Measurements from ENCODE around the gene FGF12. TPM values are rescaled to one million over a fixed set of nuclear protein-coding genes. Genes with fewer than 3 reads are reported as not detected.

Gene FGF12
- total RNA-seq, 1 experiment from 2014 or later = 0.51 TPM

DNA sequence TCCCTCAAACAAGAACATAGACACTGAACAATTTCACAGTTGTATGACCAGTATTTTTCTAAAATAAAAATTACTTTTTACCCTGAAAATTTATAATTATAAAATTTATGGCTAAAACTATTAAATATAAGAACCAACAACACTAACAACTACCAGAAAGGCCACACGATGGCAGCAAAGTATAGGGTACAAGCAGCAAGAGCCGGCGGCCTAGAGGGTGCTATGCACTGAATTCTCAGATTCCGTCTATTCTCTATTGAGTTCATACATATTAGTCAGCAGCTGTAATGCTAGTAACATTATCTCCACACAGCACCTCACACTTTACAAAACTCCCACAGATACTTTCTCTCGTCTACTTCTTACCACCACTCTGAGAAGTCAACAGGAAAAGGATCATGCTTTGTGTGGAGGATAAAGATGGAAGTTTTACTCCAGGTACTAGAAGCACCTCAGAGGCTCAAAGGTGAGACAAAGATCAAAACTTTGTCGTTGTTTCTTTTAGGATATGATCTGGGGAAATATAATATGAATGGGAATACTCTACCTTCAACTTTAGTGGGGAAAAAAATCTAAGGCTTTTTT is 160.5 kb downstream of the FGF12 start:
- in situ Hi-C loops (cut with HindIII; ENCODE audit: low pct_unique_long_range_greater_than_20kb, low sequenced_read_pairs) = no loop called here

DNA sequence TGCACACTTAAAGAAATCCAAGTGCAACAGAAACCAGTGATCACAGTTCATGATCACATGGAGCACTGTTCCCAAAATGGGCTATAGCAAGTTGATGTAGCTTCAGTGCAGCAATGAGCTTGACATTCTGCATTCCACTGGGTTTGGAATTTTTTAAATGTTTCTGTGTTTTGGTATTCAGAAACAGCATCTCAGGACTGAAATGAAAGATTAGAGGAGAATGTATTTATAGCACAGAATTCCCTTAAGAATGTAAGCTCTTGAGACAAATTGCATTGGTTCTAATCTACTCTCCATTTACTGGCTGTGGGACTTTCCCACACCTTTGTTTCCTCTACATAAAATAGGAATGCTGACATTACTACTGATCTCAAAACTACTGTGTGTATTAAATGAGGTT is 162.7 kb downstream of the FGF12 start:
- Histone ChIP-seq H3K27me3 (ENCODE audit: control insufficient read depth, insufficient read depth, low read length) (no peaks in the 10 kb centered on the region), H3K27ac (ENCODE audit: low read length) (no peak overlapping the region), H3K4me1 (ENCODE audit: control insufficient read depth, insufficient read depth, low read length) (no peaks in the 10 kb centered on the region), H3K9me3 (ENCODE audit: control insufficient read depth, insufficient read depth, low read depth, low read length) (no peaks in the 10 kb centered on the region), H3K36me3 (ENCODE audit: control insufficient read depth, insufficient read depth, low read length) (no peaks in the 10 kb centered on the region), H3K4me3 (ENCODE audit: low read depth in 2 of 2, low read length in 2 of 2) (no peak overlapping the region)
- BruUV-seq (replicated peaks) = no TSS peak
- in situ Hi-C loops (cut with HindIII; ENCODE audit: low pct_unique_long_range_greater_than_20kb, low sequenced_read_pairs) (no loop called here), intact Hi-C loops (cut with micrococcal nuclease; ENCODE audit: unreplicated experiment) (loop anchor here (5.0 kb wide), 1 partner anchor 1008 kb away; no protein-coding TSS in a partner anchor)
- ATAC-seq (no peak), DNase-seq (ENCODE audit: low read depth, low spot score) (no peak)
- CTCF ChIA-PET = no interaction called here
- POLR2A ChIA-PET = no interaction called here
- TF ChIP-seq, protein P1, sequence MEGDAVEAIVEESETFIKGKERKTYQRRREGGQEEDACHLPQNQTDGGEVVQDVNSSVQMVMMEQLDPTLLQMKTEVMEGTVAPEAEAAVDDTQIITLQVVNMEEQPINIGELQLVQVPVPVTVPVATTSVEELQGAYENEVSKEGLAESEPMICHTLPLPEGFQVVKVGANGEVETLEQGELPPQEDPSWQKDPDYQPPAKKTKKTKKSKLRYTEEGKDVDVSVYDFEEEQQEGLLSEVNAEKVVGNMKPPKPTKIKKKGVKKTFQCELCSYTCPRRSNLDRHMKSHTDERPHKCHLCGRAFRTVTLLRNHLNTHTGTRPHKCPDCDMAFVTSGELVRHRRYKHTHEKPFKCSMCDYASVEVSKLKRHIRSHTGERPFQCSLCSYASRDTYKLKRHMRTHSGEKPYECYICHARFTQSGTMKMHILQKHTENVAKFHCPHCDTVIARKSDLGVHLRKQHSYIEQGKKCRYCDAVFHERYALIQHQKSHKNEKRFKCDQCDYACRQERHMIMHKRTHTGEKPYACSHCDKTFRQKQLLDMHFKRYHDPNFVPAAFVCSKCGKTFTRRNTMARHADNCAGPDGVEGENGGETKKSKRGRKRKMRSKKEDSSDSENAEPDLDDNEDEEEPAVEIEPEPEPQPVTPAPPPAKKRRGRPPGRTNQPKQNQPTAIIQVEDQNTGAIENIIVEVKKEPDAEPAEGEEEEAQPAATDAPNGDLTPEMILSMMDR (IDR thresholded peaks at IDR 0.05) = no peak
- TF ChIP-seq SIN3A (IDR thresholded peaks at IDR 0.05; ENCODE audit: borderline replicate concordance, insufficient read depth, low read depth, low read length) = no peak
- no peak for TF ChIP-seq POLR2AphosphoS5 (IDR thresholded peaks at IDR 0.05; ENCODE audit: low read depth, low read length)
- TF ChIP-seq, protein P2, sequence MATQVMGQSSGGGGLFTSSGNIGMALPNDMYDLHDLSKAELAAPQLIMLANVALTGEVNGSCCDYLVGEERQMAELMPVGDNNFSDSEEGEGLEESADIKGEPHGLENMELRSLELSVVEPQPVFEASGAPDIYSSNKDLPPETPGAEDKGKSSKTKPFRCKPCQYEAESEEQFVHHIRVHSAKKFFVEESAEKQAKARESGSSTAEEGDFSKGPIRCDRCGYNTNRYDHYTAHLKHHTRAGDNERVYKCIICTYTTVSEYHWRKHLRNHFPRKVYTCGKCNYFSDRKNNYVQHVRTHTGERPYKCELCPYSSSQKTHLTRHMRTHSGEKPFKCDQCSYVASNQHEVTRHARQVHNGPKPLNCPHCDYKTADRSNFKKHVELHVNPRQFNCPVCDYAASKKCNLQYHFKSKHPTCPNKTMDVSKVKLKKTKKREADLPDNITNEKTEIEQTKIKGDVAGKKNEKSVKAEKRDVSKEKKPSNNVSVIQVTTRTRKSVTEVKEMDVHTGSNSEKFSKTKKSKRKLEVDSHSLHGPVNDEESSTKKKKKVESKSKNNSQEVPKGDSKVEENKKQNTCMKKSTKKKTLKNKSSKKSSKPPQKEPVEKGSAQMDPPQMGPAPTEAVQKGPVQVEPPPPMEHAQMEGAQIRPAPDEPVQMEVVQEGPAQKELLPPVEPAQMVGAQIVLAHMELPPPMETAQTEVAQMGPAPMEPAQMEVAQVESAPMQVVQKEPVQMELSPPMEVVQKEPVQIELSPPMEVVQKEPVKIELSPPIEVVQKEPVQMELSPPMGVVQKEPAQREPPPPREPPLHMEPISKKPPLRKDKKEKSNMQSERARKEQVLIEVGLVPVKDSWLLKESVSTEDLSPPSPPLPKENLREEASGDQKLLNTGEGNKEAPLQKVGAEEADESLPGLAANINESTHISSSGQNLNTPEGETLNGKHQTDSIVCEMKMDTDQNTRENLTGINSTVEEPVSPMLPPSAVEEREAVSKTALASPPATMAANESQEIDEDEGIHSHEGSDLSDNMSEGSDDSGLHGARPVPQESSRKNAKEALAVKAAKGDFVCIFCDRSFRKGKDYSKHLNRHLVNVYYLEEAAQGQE (IDR thresholded peaks at IDR 0.05; ENCODE audit: insufficient read depth in 1 of 2, low read depth in 2 of 2, low read length in 1 of 2) = no peak
- TF ChIP-seq TCF7L2 (IDR thresholded peaks at IDR 0.05; ENCODE audit: low read depth, low read length) = no peak

More for the DNA sequence above, 160.5 kb downstream of the FGF12 start:
- H3K4me3 ChIP-seq (ENCODE audit: low read depth in 2 of 2, low read length in 2 of 2) = no peak overlapping the region
- peaks cover 2% of the 10 kb centered on the region; the same call in 1 of the 2 replicates for H3K27me3 ChIP-seq (ENCODE audit: control insufficient read depth, insufficient read depth, low read length)
- POLR2A ChIA-PET = no interaction called here
- H3K9me3 ChIP-seq (ENCODE audit: control insufficient read depth, insufficient read depth, low read depth, low read length) = no peaks in the 10 kb centered on the region
- H3K36me3 ChIP-seq (ENCODE audit: control insufficient read depth, insufficient read depth, low read length) = no peaks in the 10 kb centered on the region
- DNase-seq (ENCODE audit: low read depth, low spot score) = peak; percentile 46
- TF ChIP-seq POLR2AphosphoS5 (IDR thresholded peaks at IDR 0.05; ENCODE audit: low read depth, low read length) (no peak), TCF7L2 (IDR thresholded peaks at IDR 0.05; ENCODE audit: low read depth, low read length) (no peak), SIN3A (IDR thresholded peaks at IDR 0.05; ENCODE audit: borderline replicate concordance, insufficient read depth, low read depth, low read length) (no peak)
- TF ChIP-seq, protein P2 (IDR thresholded peaks at IDR 0.05; ENCODE audit: insufficient read depth in 1 of 2, low read depth in 2 of 2, low read length in 1 of 2) = no peak
- TF ChIP-seq, protein P1 (IDR thresholded peaks at IDR 0.05) = peak; percentile 87
- CTCF ChIA-PET = interaction anchor here (1.1 kb wide), 1 partner anchor 236 kb away, joined by 3 read pairs; no protein-coding TSS in a partner anchor
- no peak overlapping the region for H3K27ac ChIP-seq (ENCODE audit: low read length)
- peaks cover 5% of the 10 kb centered on the region; the same call in 1 of the 2 replicates for H3K4me1 ChIP-seq (ENCODE audit: control insufficient read depth, insufficient read depth, low read length)
- ATAC-seq = peak; percentile 93
- intact Hi-C loops (cut with micrococcal nuclease; ENCODE audit: unreplicated experiment) = loop anchor here (1.0 to 5.0 kb wide), 2 partner anchors 237 to 1006 kb away; no protein-coding TSS in a partner anchor
- no TSS peak for BruUV-seq (replicated peaks)

All from Panc1 (cell line).